A549 (cell line): ENCODE measurements around the gene FAH. TPM values are rescaled to one million over a fixed set of nuclear protein-coding genes. Genes with fewer than 3 reads are reported as not detected.

ENCODE experiments used
- ATAC-seq, 2 experiments: fragments of 200-7000 bp in 1 of 2; fragments of >200 bp in 1 of 2; cut with Nextera tagmentation in 1 of 2; cut with Tn5 transposase in 1 of 2; 3 replicates each; pipeline versions ENCODE4 v1.8.0 to v1.9.1; 2018 to 2020; ENCODE audit warnings: mild to moderate bottlenecking in 1 of 2, moderate library complexity in 1 of 2
- CTCF ChIA-PET: fragments of 300-600 bp; sonication (Branson Sonifier 250); formaldehyde crosslinking; extraction: SDS; loops from one replicate; lab custom pipeline; 2021; ENCODE audit warnings: antibody characterized with exemption, inconsistent platforms; lab: Yijun Ruan, JAX
- POLR2A ChIA-PET: fragments of 350-600 bp; formaldehyde crosslinking; extraction: SDS; loops from one replicate; lab custom pipeline; 2021; ENCODE audit warnings: antibody characterized with exemption, inconsistent platforms; lab: Yijun Ruan, JAX
- DNase-seq, 2 experiments: peaks; one replicate each; pipeline versions ENCODE4 v3.0.0 to v3.0.0-alpha.2; 2011 to 2016; ENCODE audit warnings: low read depth in 1 of 2, low spot score in 1 of 2
- FAIRE-seq: peaks from 2 replicates; lab custom pipeline; 2011; peaks lifted over from hg19 to GRCh38; lab: Jason Lieb, UNC
- H3K27ac ChIP-seq, 2 experiments: fragments of >200 bp; sonication (Bioruptor Twin); formaldehyde crosslinking; 3 replicates each; pipeline ENCODE4 v1.5.1; 2016 to 2017
- H3K4me1 ChIP-seq: fragments of >200 bp; sonication (Bioruptor Twin); formaldehyde crosslinking; 3 replicates; pipeline ENCODE4 v1.6.1; 2016
- H3K4me2 ChIP-seq: fragments of >200 bp; sonication (Bioruptor Twin); formaldehyde crosslinking; 3 replicates; pipeline ENCODE4 v1.6.1; 2016
- H3K4me3 ChIP-seq: fragments of >200 bp; sonication (Bioruptor Twin); formaldehyde crosslinking; 3 replicates; pipeline ENCODE4 v1.5.1; 2016
- H3K9me3 ChIP-seq: fragments of >200 bp; sonication (Bioruptor Twin); formaldehyde crosslinking; 3 replicates; pipeline ENCODE4 v1.6.1; 2016
- BHLHE40 ChIP-seq: IDR thresholded peaks from 2 replicates; pipeline ENCODE4 v1.6.1; 2012; ENCODE audit warnings: low read depth, low read length, inconsistent platforms
- CBX8 ChIP-seq: fragments of 200-600 bp; sonication (generic); IDR thresholded peaks from 2 replicates; pipeline ENCODE4 v1.6.1; 2016
- CHD2 ChIP-seq: fragments of 150-350 bp; IDR thresholded peaks from 2 replicates; pipeline ENCODE4 v1.6.1; 2014; ENCODE audit warnings: low read length; ENCODE audit not compliant: partially characterized antibody
- CTCF ChIP-seq: fragments of >200 bp; sonication (Bioruptor Twin); formaldehyde crosslinking; IDR thresholded peaks from 3 replicates; pipeline ENCODE4 v1.5.1; 2016
- EHMT2 ChIP-seq: fragments of 200-600 bp; sonication (generic); IDR thresholded peaks from 2 replicates; pipeline ENCODE4 v1.6.1; 2016; ENCODE audit warnings: antibody characterized with exemption, low read depth, mild to moderate bottlenecking, moderate library complexity
- EP300 ChIP-seq, 2 experiments: fragments of >200 bp; sonication (Bioruptor Twin); formaldehyde crosslinking; IDR thresholded peaks; 2 replicates in 1 of 2; 3 replicates in 1 of 2; pipeline ENCODE4 v1.6.1; 2016 to 2017
- ESRRA ChIP-seq: fragments of 150-350 bp; IDR thresholded peaks from 2 replicates; pipeline ENCODE4 v1.6.1; 2014; ENCODE audit warnings: mild to moderate bottlenecking, low read length, borderline replicate concordance
- FOSB ChIP-seq: fragments of 250-450 bp; sonication (Bioruptor Pico); IDR thresholded peaks from 2 replicates; pipeline ENCODE4 v1.5.0; 2020; ENCODE audit warnings: mild to moderate bottlenecking, moderate library complexity
- FOXS1 ChIP-seq: fragments of 250-450 bp; sonication (Bioruptor Pico); IDR thresholded peaks from 2 replicates; pipeline ENCODE4 v1.5.0; 2020; ENCODE audit warnings: mild to moderate bottlenecking, moderate library complexity
- GATA3 ChIP-seq: IDR thresholded peaks from 2 replicates; pipeline ENCODE4 v1.6.1; 2012; ENCODE audit warnings: borderline replicate concordance
- HDAC2 ChIP-seq: fragments of 200-600 bp; sonication (generic); IDR thresholded peaks from 2 replicates; pipeline ENCODE4 v1.6.1; 2016
- HMGXB4 ChIP-seq: fragments of 250-450 bp; sonication (Bioruptor Pico); IDR thresholded peaks from 2 replicates; pipeline ENCODE4 v1.5.0; 2021; ENCODE audit warnings: mild to moderate bottlenecking, moderate library complexity, borderline replicate concordance
- HOXA7 ChIP-seq: fragments of 250-450 bp; sonication (Bioruptor Pico); IDR thresholded peaks from 2 replicates; pipeline ENCODE4 v1.5.0; 2020; ENCODE audit warnings: mild to moderate bottlenecking, moderate library complexity
- KDM1A ChIP-seq: fragments of 200-600 bp; sonication (generic); IDR thresholded peaks from 2 replicates; pipeline ENCODE4 v1.6.1; 2016; ENCODE audit warnings: low read depth, mild to moderate bottlenecking
- MAX ChIP-seq: IDR thresholded peaks from 2 replicates; pipeline ENCODE4 v1.6.1; 2012
- MAZ ChIP-seq: fragments of 150-350 bp; IDR thresholded peaks from 2 replicates; pipeline ENCODE4 v1.6.1; 2014; ENCODE audit warnings: antibody characterized with exemption, low read depth, low read length, borderline replicate concordance
- MYC ChIP-seq: IDR thresholded peaks from 2 replicates; pipeline ENCODE4 v1.6.1; 2012; ENCODE audit warnings: mild to moderate bottlenecking, inconsistent platforms, low read length, improper control_type of control experiment, borderline replicate concordance
- RFX5 ChIP-seq: fragments of 450-650 bp; IDR thresholded peaks from 2 replicates; pipeline ENCODE4 v1.7.1; 2014; ENCODE audit warnings: antibody characterized with exemption, mild to moderate bottlenecking, moderate library complexity
- SMC3 ChIP-seq: fragments of >200 bp; sonication (Bioruptor Twin); formaldehyde crosslinking; IDR thresholded peaks from 3 replicates; pipeline ENCODE4 v1.6.1; 2018; ENCODE audit warnings: inconsistent platforms
- TFCP2L1 ChIP-seq: fragments of 250-450 bp; sonication (Bioruptor Pico); IDR thresholded peaks from 2 replicates; pipeline ENCODE4 v1.5.0; 2021; ENCODE audit warnings: mild to moderate bottlenecking
- ZFP36 ChIP-seq: fragments of 450-650 bp; IDR thresholded peaks from 2 replicates; pipeline ENCODE4 v1.6.1; 2014; ENCODE audit warnings: borderline replicate concordance; ENCODE audit not compliant: partially characterized antibody
- ZSCAN20 ChIP-seq: fragments of 250-450 bp; sonication (Bioruptor Pico); IDR thresholded peaks from 2 replicates; pipeline ENCODE4 v1.8.0; 2022; ENCODE audit warnings: mild to moderate bottlenecking, moderate library complexity
- WGBS: methylation state at CpG from one replicate; pipeline ENCODE4 v1.1.6; 2017; ENCODE audit errors: missing lambda C conversion rate; 5-methylcytosine and 5-hydroxymethylcytosine counted together
- polyA plus RNA-seq, 4 experiments: library from polyadenylated mRNA; depleted of rRNA in 3 of 4; stranded (reverse); fragments of >200 nt; fragmentation: RNase III in 1 of 4; extraction: RNeasy Plus Mini Kit Qiagen cat#74134 plus additional on column Dnase treatment in 1 of 4; gene quantifications; 2 replicates in 3 of 4; 3 replicates in 1 of 4; pipeline ENCODE4 v1.2.3, GENCODE V29; 2011 to 2017

FAH gene
- polyA plus RNA-seq, 2 of the 4 experiments (the other 2 are of a cell fraction): 27.3 to 31.9 TPM

- no peak for FAIRE-seq
- POLR2A ChIA-PET: no interaction called here
Observed at GRCh38 chr15:80211976-80212375, 59.2 kb downstream of the FAH start.

GRCh38 chr15:80214910-80215309 is 62.1 kb downstream of the FAH start:
- ATAC-seq (no peak), FAIRE-seq (no peak)
- WGBS: 36% methylated on average over 2 of the region's 2 CpGs

More at GRCh38 chr15:80211976-80212375, 59.2 kb downstream of the FAH start:
- no peak for TF ChIP-seq HMGXB4
- no peak for TF ChIP-seq EHMT2
- no peak for TF ChIP-seq CHD2
- no peak for TF ChIP-seq SMC3
- no peak for TF ChIP-seq ZSCAN20 (CRISPR knock-in tag)
- TF ChIP-seq BHLHE40: no peak
- no peak for TF ChIP-seq CTCF
- no peak for TF ChIP-seq HDAC2
- no peak for TF ChIP-seq RFX5
- no peak for TF ChIP-seq ZFP36
- no peak for TF ChIP-seq MYC
- TF ChIP-seq KDM1A: no peak
- no peak for TF ChIP-seq HOXA7 (CRISPR knock-in tag)
- no peak overlapping the region for H3K4me2 ChIP-seq
- H3K9me3 ChIP-seq: no peaks in the 10 kb centered on the region; the same call in 2 of the 3 replicates
- DNase-seq: no peak
- ATAC-seq: no peak
- H3K27ac ChIP-seq: no peak overlapping the region
- no peaks in the 10 kb centered on the region for H3K4me1 ChIP-seq
- H3K4me3 ChIP-seq: no peak overlapping the region
- 6% methylated on average over 1 of the region's 1 CpG for WGBS
- CTCF ChIA-PET: no interaction called here

GRCh38 chr15:80216141-80216540 is 63.3 kb downstream of the FAH start:
- ChIA-PET POLR2A (no interaction called here), CTCF (no interaction called here)
- FAIRE-seq (peak; percentile 18), DNase-seq (no peak), ATAC-seq (no peak)
- Histone ChIP-seq H3K27ac (no peak overlapping the region), H3K4me1 (no peaks in the 10 kb centered on the region), H3K9me3 (no peaks in the 10 kb centered on the region; the same call in 2 of the 3 replicates), H3K4me2 (no peak overlapping the region), H3K4me3 (no peak overlapping the region)
- TF ChIP-seq MAX (no peak), TFCP2L1 (CRISPR knock-in tag) (no peak)
- WGBS: 65% methylated on average over 5 of the region's 5 CpGs

More at GRCh38 chr15:80214910-80215309, 62.1 kb downstream of the FAH start:
- no peak overlapping the region for H3K4me3 ChIP-seq
- no peaks in the 10 kb centered on the region for H3K4me1 ChIP-seq
- H3K27ac ChIP-seq: no peak overlapping the region
- no peak for DNase-seq
- TF ChIP-seq MAZ (no peak), ZSCAN20 (CRISPR knock-in tag) (no peak), FOSB (CRISPR knock-in tag) (no peak), EP300 (IDR thresholded peaks at IDR 0.05) (no peak), GATA3 (no peak), ESRRA (no peak), FOXS1 (CRISPR knock-in tag) (no peak), CBX8 (no peak), BHLHE40 (no peak)
- POLR2A ChIA-PET: no interaction called here
- H3K9me3 ChIP-seq: no peaks in the 10 kb centered on the region; the same call in 2 of the 3 replicates
- no peak overlapping the region for H3K4me2 ChIP-seq
- CTCF ChIA-PET: no interaction called here
